Measurements from ENCODE around the gene POLDIP2.

- no peak for TF ChIP-seq CTCF (IDR thresholded peaks at IDR 0.05 in 8 of 11, conservative IDR thresholded peaks at IDR 0.05 in 3 of 11)
- TF ChIP-seq POLR2AphosphoS5 (IDR thresholded peaks at IDR 0.05): no peak
- no peak for TF ChIP-seq POLR2A (IDR thresholded peaks at IDR 0.05)
These were observed 58.9 kb downstream of the POLDIP2 start for GRCh38 chr17:28298449-28298848.

Measured in spleen (tissue), 7 donors.